ENCODE results near the gene FAM136A. TPM values are rescaled to one million over a fixed set of nuclear protein-coding genes. Genes with fewer than 3 reads are reported as not detected.
A peak's percentile ranks its signal among the peaks of the same experiment; 100 is the strongest.

FAM136A gene
- total RNA-seq, 2 experiments from 2014 or later = 30.6 to 31.4 TPM

DNA sequence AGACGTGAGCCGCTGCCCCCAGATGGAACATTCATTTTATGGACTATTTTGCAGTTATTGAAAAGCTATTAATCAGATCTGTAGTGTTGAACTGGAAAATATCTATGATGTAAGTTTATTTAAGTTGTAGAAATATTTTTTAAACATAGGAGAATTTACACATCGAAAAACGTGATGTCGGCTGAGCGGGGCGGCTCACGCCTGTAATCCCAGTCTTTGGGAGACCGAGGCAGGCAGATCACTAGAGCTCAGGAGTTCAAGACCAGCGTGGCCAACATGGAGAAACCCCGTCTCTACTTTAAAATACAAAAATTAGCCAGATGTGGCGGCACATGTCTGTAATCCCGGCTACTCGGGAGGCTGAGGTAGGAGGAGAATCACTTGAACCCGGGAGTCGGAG, 51.4 kb downstream of the FAM136A start:
- CTCF ChIA-PET = no interaction called here
- TF ChIP-seq CTCF (IDR thresholded peaks at IDR 0.05) = no peak
- Histone ChIP-seq H3K27me3 (ENCODE audit: control insufficient read depth in 1 of 2, insufficient read depth in 2 of 2, low read length in 2 of 2) (no peaks in the 10 kb centered on the region), H3K9me3 (ENCODE audit: control insufficient read depth in 1 of 2, insufficient read depth in 1 of 2, low read length in 2 of 2) (no peaks in the 10 kb centered on the region), H3K27ac (ENCODE audit: low read depth in 1 of 2, low read length in 2 of 2) (no peak overlapping the region), H3K4me1 (ENCODE audit: insufficient read depth, low read length) (peaks cover 17% of the 10 kb centered on the region), H3K4me3 (ENCODE audit: low read length) (no peak overlapping the region), H3K36me3 (ENCODE audit: insufficient read depth, low read length) (no peaks in the 10 kb centered on the region)
- DNase-seq = no peak
- intact Hi-C loops (cut with DNase I, micrococcal nuclease) = no loop called here
- Mint-ChIP-seq H3K27ac (peak overlapping the region; percentile 40), H3K4me1 (ENCODE audit: low read depth) (peaks cover 25% of the 10 kb centered on the region), H3K36me3 (ENCODE audit: low read depth) (peaks cover 29% of the 10 kb centered on the region), H3K27me3 (peaks cover 7% of the 10 kb centered on the region), H3K9me3 (no peaks in the 10 kb centered on the region), H3K4me3 (no peak overlapping the region)
- POLR2A ChIA-PET = interaction anchor here (2.8 kb wide), 1 partner anchor 59 kb away, joined by 16 read pairs; the partner anchor contains the start of gene C2orf42
- ATAC-seq (ENCODE audit: poor library complexity) = no peak

DNA sequence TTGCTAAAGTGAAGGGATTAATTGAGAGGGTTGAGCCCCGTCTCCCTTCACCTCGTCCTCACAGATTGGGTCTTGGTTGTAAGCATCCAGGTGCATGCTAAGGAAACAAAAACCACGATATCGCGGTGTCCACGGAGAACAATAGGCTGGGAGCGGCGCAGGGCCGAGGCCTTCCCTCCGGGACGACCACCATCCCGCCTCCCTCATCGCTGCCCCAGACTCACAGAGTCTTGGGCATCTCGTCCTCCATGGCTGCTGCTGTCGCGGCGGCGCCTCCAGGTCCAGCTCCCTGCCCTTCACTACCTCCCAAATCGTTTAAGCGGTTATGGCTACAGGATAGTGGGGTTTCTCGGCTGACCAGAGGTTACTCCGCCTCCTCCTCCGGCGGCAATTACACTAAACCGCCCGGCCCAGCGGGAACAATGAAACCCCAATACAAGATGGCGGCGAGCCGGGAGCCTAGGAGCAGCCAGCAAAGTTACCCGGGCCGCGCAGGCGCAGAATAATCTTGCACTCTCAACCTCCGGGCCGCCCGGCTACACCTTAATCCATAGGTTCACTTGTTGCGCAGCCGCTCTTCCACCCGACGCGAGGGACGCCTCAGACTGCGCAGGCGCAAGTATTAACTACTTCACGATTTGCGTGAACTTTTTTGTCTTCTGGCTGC, 53.6 kb downstream of the FAM136A start, which contains the start of gene TIA1:
TIA1 (minus strand) TSS at position 448 of the 667 bp plus-strand sequence; CDS start at position 250, 198 bp downstream.
- Mint-ChIP-seq H3K9me3 (no peaks in the 10 kb centered on the region), H3K4me1 (ENCODE audit: low read depth) (peaks cover 47% of the 10 kb centered on the region), H3K36me3 (ENCODE audit: low read depth) (peaks cover 41% of the 10 kb centered on the region), H3K27ac (peak within 1 kb of the TSS; percentile 96), H3K4me3 (peak within 1 kb of the TSS; percentile 97), H3K27me3 (peaks cover 7% of the 10 kb centered on the region)
- POLR2A ChIA-PET = interaction anchor here (1.0 to 3.8 kb wide), 6 partner anchors 10 to 354 kb away, joined by 4 to 62 read pairs (median 7); partner anchors contain the start of genes C2orf42, MXD1, PCYOX1 and SNRNP27
- DNase-seq (peak; percentile 96 to 100 (median 98)), ATAC-seq (ENCODE audit: poor library complexity) (peak; percentile 96)
- Histone ChIP-seq H3K27me3 (ENCODE audit: control insufficient read depth in 1 of 2, insufficient read depth in 2 of 2, low read length in 2 of 2) (no peaks in the 10 kb centered on the region), H3K4me1 (ENCODE audit: insufficient read depth, low read length) (peaks cover 31% of the 10 kb centered on the region), H3K4me3 (ENCODE audit: low read length) (peak within 1 kb of the TSS; percentile 85), H3K9me3 (ENCODE audit: control insufficient read depth in 1 of 2, insufficient read depth in 1 of 2, low read length in 2 of 2) (no peaks in the 10 kb centered on the region), H3K36me3 (ENCODE audit: insufficient read depth, low read length) (no peaks in the 10 kb centered on the region), H3K27ac (ENCODE audit: low read depth in 1 of 2, low read length in 2 of 2) (peak within 1 kb of the TSS; percentile 85 to 97)
- TF ChIP-seq CTCF (IDR thresholded peaks at IDR 0.05) = no peak
- intact Hi-C loops (cut with DNase I, micrococcal nuclease) = loop anchor here (1.0 to 2.0 kb wide), 4 partner anchors 9 to 336 kb away; partner anchors contain the start of genes SNRPG (in 2 of the 2) and C2orf42 (in 1 of the 2)
- CTCF ChIA-PET = interaction anchor here (1.6 to 1.7 kb wide), 3 partner anchors 10 to 53 kb away, joined by 3 to 5 read pairs (median 5); partner anchors contain the start of genes FAM136A, PCYOX1 and SNRPG

DNA sequence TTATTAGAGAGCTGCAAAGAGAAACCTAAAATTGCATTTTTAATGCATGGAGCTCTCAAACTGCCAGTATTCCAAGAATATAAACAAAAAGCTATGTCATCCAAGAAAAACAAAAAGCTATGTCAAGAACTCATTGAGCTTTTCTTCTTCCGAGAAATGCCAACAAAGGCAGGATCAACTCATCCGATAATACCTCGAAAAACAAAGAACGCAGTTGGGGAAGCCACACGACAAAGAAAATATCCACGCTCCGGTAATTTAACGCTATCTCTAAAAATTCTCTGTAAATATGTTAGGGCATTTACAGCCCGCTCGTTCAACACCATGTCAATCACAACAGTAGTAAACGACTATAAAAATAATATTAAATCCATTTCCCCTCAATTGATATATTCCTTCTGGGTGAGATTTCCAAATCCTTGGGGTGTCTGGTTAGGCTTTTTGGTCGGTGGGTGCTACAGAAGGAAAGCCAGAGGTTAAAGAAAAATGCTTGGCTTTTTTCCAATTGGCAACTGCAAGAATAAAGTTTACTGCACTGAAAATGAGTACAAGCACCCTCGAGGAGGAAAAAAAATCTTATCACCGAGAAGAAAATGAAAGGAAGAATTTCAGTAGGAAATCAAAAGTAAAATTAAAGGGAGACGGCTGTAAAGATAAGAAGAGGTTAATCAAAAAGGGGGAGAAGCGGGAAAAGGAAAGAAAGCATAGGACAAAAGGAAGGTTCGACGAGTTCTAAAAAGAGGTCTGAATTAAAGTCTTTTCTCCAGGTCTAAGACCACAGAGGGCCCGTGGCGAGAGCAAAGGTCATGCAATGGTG, 54.3 kb downstream of the FAM136A start:
- H3K9me3 ChIP-seq (ENCODE audit: control insufficient read depth in 1 of 2, insufficient read depth in 1 of 2, low read length in 2 of 2) = no peaks in the 10 kb centered on the region
- no peaks in the 10 kb centered on the region for H3K36me3 ChIP-seq (ENCODE audit: insufficient read depth, low read length)
- peak overlapping the region; percentile 85 to 97 for H3K27ac ChIP-seq (ENCODE audit: low read depth in 1 of 2, low read length in 2 of 2)
- no peaks in the 10 kb centered on the region for H3K27me3 ChIP-seq (ENCODE audit: control insufficient read depth in 1 of 2, insufficient read depth in 2 of 2, low read length in 2 of 2)
- ATAC-seq (ENCODE audit: poor library complexity) = no peak
- peak in 3 of 14 experiments; percentile 17 to 46 (median 20) for DNase-seq
- peak overlapping the region; percentile 96 for H3K27ac Mint-ChIP-seq
- H3K27me3 Mint-ChIP-seq = peaks cover 7% of the 10 kb centered on the region
- no peak for TF ChIP-seq CTCF (IDR thresholded peaks at IDR 0.05)
- H3K36me3 Mint-ChIP-seq (ENCODE audit: low read depth) = peaks cover 45% of the 10 kb centered on the region
- intact Hi-C loops (cut with DNase I, micrococcal nuclease) = loop anchor here (1.0 to 2.0 kb wide), 5 partner anchors 10 to 335 kb away; partner anchors contain the start of genes C2orf42 (in 2 of the 2) and SNRPG (in 2 of the 2)
- H3K4me1 ChIP-seq (ENCODE audit: insufficient read depth, low read length) = peaks cover 37% of the 10 kb centered on the region
- ChIA-PET CTCF (interaction anchor here (1.6 kb wide), 1 partner anchor 46 kb away, joined by 3 read pairs; the partner anchor contains the start of gene SNRPG), POLR2A (interaction anchor here (0.8 to 3.8 kb wide), 9 partner anchors 11 to 333 kb away, joined by 3 to 62 read pairs (median 5); partner anchors contain the start of genes C2orf42, MXD1, PCYOX1 and SNRPG)
- H3K9me3 Mint-ChIP-seq = no peaks in the 10 kb centered on the region
- H3K4me1 Mint-ChIP-seq (ENCODE audit: low read depth) = peaks cover 52% of the 10 kb centered on the region
- peak overlapping the region; percentile 97 for H3K4me3 Mint-ChIP-seq
- peak overlapping the region; percentile 85 for H3K4me3 ChIP-seq (ENCODE audit: low read length)

Data from CD4-positive, alpha-beta T cell (primary cell).